ENCODE results near the gene MLH3.

Gene MLH3

GRCh38 chr14:75066691-75067090 is 15.4 kb upstream of the MLH3 start:
- DNase-seq (ENCODE audit: low spot score), result no peak

GRCh38 chr14:75064205-75064567 is 12.9 kb upstream of the MLH3 start:
- no peak for DNase-seq (ENCODE audit: low spot score)

GRCh38 chr14:75063491-75064204 is 12.4 kb upstream of the MLH3 start, which contains the start of gene ACYP1:
TSS of gene ACYP1 (minus strand) at chr14:75064024. CDS start at chr14:75063553, 471 bp downstream.
- DNase-seq (ENCODE audit: low spot score), result peak; percentile 74

GRCh38 chr14:75063013-75063412 is 11.7 kb upstream of the MLH3 start:
- DNase-seq (ENCODE audit: low spot score), result no peak

- DNase-seq (ENCODE audit: low spot score), result no peak
Measured at GRCh38 chr14:75060420-75060819, 9.2 kb upstream of the MLH3 start.

GRCh38 chr14:75059642-75060041 is 8.4 kb upstream of the MLH3 start:
- no peak for DNase-seq (ENCODE audit: low spot score)

- no peak for DNase-seq (ENCODE audit: low spot score)
Measured at GRCh38 chr14:75054421-75054820, 3.2 kb upstream of the MLH3 start.

GRCh38 chr14:75053396-75054291 is 2.4 kb upstream of the MLH3 start:
- DNase-seq (ENCODE audit: low spot score), result peak; percentile 30

GRCh38 chr14:75051556-75051899 is 261 bp upstream of the MLH3 start:
- DNase-seq (ENCODE audit: low spot score), result no peak

GRCh38 chr14:75049731-75050201 is 1.5 kb downstream of the MLH3 start:
- no peak for DNase-seq (ENCODE audit: low spot score)

GRCh38 chr14:75049136-75049535 is 2.1 kb downstream of the MLH3 start:
- no peak for DNase-seq (ENCODE audit: low spot score)

- no peak for DNase-seq (ENCODE audit: low spot score)
Measured at GRCh38 chr14:75048101-75048500, 3.2 kb downstream of the MLH3 start.

GRCh38 chr14:75047506-75047905 is 3.8 kb downstream of the MLH3 start:
- DNase-seq (ENCODE audit: low spot score), result no peak

- peak; percentile 68 for DNase-seq (ENCODE audit: low spot score)
Measured at GRCh38 chr14:75046899-75047298, 4.4 kb downstream of the MLH3 start.

- no peak for DNase-seq (ENCODE audit: low spot score)
Measured at GRCh38 chr14:75046275-75046674, 5.0 kb downstream of the MLH3 start.

GRCh38 chr14:75044752-75045151 is 6.5 kb downstream of the MLH3 start:
- no peak for DNase-seq (ENCODE audit: low spot score)

GRCh38 chr14:75044322-75044721 is 6.9 kb downstream of the MLH3 start:
- DNase-seq (ENCODE audit: low spot score), result peak; percentile 28

- DNase-seq (ENCODE audit: low spot score), result no peak
Measured at GRCh38 chr14:75042035-75042434, 9.2 kb downstream of the MLH3 start.

GRCh38 chr14:75041613-75042012 is 9.7 kb downstream of the MLH3 start:
- DNase-seq (ENCODE audit: low spot score), result no peak

- no peak for DNase-seq (ENCODE audit: low spot score)
Measured at GRCh38 chr14:75040959-75041358, 10.3 kb downstream of the MLH3 start.

GRCh38 chr14:75040507-75040906 is 10.8 kb downstream of the MLH3 start:
- no peak for DNase-seq (ENCODE audit: low spot score)

GRCh38 chr14:75032939-75033338 is 18.3 kb downstream of the MLH3 start:
- DNase-seq (ENCODE audit: low spot score), result no peak

GRCh38 chr14:75030147-75030546 is 21.1 kb downstream of the MLH3 start:
- no peak for DNase-seq (ENCODE audit: low spot score)

Measured in kidney capillary endothelial cell (primary cell).